Mesendoderm (in vitro differentiated cells): Measurements from ENCODE around the gene MRO.

ENCODE experiments used
- DNase-seq: peaks from one replicate; pipeline ENCODE4 v3.0.0; 2013
- H2AK5ac ChIP-seq: 2 replicates; pipeline ENCODE4 v1.6.1; 2013; ENCODE audit warnings: low read length, inconsistent platforms
- H2BK120ac ChIP-seq: 2 replicates; pipeline ENCODE4 v1.6.1; 2013; ENCODE audit warnings: low read depth, mild to moderate bottlenecking, low read length, moderate library complexity, mixed read lengths
- H2BK15ac ChIP-seq: replicated peaks from 2 replicates; pipeline ENCODE4 v1.6.1; 2013; ENCODE audit warnings: low read depth, mild to moderate bottlenecking, moderate library complexity
- H2BK5ac ChIP-seq: 2 replicates; pipeline ENCODE4 v1.6.1; 2013; ENCODE audit warnings: low read length, inconsistent platforms
- H3K18ac ChIP-seq: 2 replicates; pipeline ENCODE4 v1.6.1; 2013; ENCODE audit warnings: mild to moderate bottlenecking, low read length, mixed read lengths
- H3K23ac ChIP-seq: one replicate; pipeline ENCODE4 v1.6.1; 2013; ENCODE audit warnings: low read length
- H3K27ac ChIP-seq: 2 replicates; pipeline ENCODE4 v1.5.1; 2013; ENCODE audit warnings: low read depth, mild to moderate bottlenecking, inconsistent platforms, low read length, moderate library complexity
- H3K27me3 ChIP-seq: 2 replicates; pipeline ENCODE4 v1.6.1; 2013; ENCODE audit warnings: low read length, control low read depth, mild to moderate bottlenecking, inconsistent platforms; ENCODE audit not compliant: insufficient read depth, poor library complexity
- H3K36me3 ChIP-seq: 2 replicates; pipeline ENCODE4 v1.6.1; 2013; ENCODE audit warnings: low read length, inconsistent platforms; ENCODE audit not compliant: control insufficient read depth, insufficient read depth
- H3K4ac ChIP-seq: one replicate; pipeline ENCODE4 v1.6.1; 2013; ENCODE audit warnings: low read depth, mild to moderate bottlenecking, low read length, moderate library complexity
- H3K4me1 ChIP-seq: 2 replicates; pipeline ENCODE4 v1.6.1; 2013; ENCODE audit warnings: low read depth, low read length, inconsistent platforms; ENCODE audit not compliant: control insufficient read depth
- H3K4me2 ChIP-seq: 2 replicates; pipeline ENCODE4 v1.6.1; 2013; ENCODE audit warnings: low read length
- H3K4me3 ChIP-seq: 2 replicates; pipeline ENCODE4 v1.5.1; 2013; ENCODE audit warnings: mild to moderate bottlenecking, low read length
- H3K56ac ChIP-seq: one replicate; pipeline ENCODE4 v1.6.1; 2013; ENCODE audit warnings: low read length
- H3K79me1 ChIP-seq: 2 replicates; pipeline ENCODE4 v1.6.1; 2013; ENCODE audit warnings: low read length, inconsistent platforms
- H3K79me2 ChIP-seq: 2 replicates; pipeline ENCODE4 v1.6.1; 2013; ENCODE audit warnings: mild to moderate bottlenecking, low read length; ENCODE audit not compliant: control insufficient read depth, insufficient read depth
- H3K9ac ChIP-seq: 2 replicates; pipeline ENCODE4 v1.6.1; 2013; ENCODE audit warnings: low read length, inconsistent platforms
- H4K5ac ChIP-seq: one replicate; pipeline ENCODE4 v1.6.1; 2013; ENCODE audit warnings: low read length
- H4K8ac ChIP-seq: one replicate; pipeline ENCODE4 v1.6.1; 2013; ENCODE audit warnings: low read depth, mild to moderate bottlenecking, control low read depth, low read length, moderate library complexity
- WGBS: extraction: QIAGEN DNeasy Blood & Tissue Kit; methylation state at CpG from one replicate; pipeline ENCODE4 v1.1.7; 2013; ENCODE audit warnings: low lambda C conversion rate, missing lambda C conversion rate; ENCODE audit not compliant: insufficient coverage; ENCODE audit errors: extremely low coverage; 5-methylcytosine and 5-hydroxymethylcytosine counted together

Gene MRO

DNA sequence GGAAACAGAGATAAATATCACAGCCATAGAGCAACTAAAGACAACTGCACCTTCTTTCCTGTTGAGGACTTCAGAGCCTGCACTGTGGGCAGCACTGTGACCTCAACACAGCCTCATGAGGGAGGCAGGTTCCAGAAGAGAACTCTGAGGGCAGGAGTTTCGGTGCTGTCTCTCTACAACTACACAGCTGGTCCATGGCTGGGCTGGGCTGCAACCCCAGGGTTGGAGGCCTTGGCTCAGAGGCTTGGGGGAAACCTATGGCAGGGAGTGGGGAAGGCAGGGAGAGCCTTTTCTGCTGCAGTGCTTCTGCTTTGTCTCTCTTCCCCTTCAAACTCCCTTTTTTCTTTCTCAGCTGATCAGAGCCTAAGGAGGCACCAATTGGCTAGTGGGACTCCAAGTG is 66.5 kb downstream of the MRO start:
- WGBS, result no CpG with 5 or more reads among the region's 1 CpG
- no peak overlapping the region for H4K8ac ChIP-seq
- no peak overlapping the region for H2AK5ac ChIP-seq
- H3K79me1 ChIP-seq, result no peaks in the 10 kb centered on the region
- H3K18ac ChIP-seq, result no peak overlapping the region
- no peak overlapping the region for H3K23ac ChIP-seq
- H3K4me3 ChIP-seq, result no peak overlapping the region
- no peak overlapping the region for H3K27ac ChIP-seq
- no peaks in the 10 kb centered on the region for H3K36me3 ChIP-seq
- no peak overlapping the region for H2BK15ac ChIP-seq
- H3K56ac ChIP-seq, result no peak overlapping the region
- H4K5ac ChIP-seq, result no peak overlapping the region
- H3K9ac ChIP-seq, result no peak overlapping the region
- peaks cover 13% of the 10 kb centered on the region for H3K4me1 ChIP-seq
- no peak overlapping the region for H2BK5ac ChIP-seq
- H3K27me3 ChIP-seq, result no peaks in the 10 kb centered on the region
- H3K79me2 ChIP-seq, result no peaks in the 10 kb centered on the region
- no peak overlapping the region for H3K4me2 ChIP-seq
- H3K4ac ChIP-seq, result no peak overlapping the region
- DNase-seq, result no peak
- no peak overlapping the region for H2BK120ac ChIP-seq

DNA sequence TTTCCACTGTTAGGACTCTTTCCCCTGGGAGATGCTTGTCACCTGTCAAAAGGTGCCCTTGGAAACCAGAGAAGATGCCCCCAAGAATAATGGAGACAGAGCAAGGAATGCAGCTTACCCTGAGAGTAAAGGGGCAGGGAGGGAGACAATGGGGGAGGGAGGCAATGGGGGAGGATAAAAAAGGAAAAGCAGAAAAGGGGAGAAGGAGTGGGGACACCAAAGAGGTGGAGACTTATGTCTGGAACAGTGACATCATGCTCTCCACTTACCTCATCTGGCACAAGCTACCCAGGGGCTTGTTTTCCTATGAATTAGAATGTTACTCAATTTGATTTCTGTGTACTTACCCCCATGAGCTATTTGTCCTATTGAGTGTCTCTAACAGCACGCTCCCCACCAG is 67.9 kb downstream of the MRO start:
- WGBS, result no CpG with 5 or more reads among the region's 1 CpG

DNA sequence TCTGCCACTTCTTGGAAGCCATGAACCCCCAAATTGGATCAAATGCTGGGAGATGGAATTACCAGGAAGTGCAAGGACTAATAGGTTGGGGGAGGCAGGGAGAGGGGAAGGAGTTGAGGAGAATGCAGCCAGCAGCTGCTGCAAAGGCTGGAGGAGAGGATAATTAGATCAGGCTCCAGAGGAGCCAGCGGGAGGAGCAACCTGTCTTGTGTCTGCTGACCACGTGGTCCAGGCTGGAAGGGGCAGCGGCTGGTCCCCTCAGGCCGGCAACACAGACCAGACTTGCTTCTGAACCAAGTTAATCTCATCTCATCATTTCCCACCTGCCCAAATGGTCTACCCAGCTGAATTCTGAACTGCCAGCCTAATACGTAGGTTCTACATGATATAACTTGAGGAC is 68.3 kb downstream of the MRO start:
- Histone ChIP-seq H4K8ac (no peak overlapping the region), H3K36me3 (no peaks in the 10 kb centered on the region)

More for the DNA sequence above, 67.9 kb downstream of the MRO start:
- Histone ChIP-seq H3K79me1 (no peaks in the 10 kb centered on the region), H2BK120ac (no peak overlapping the region), H2AK5ac (no peak overlapping the region), H3K56ac (no peak overlapping the region), H3K27ac (no peak overlapping the region), H3K4me3 (no peak overlapping the region), H3K4ac (no peak overlapping the region), H3K4me1 (peaks cover 14% of the 10 kb centered on the region), H2BK5ac (no peak overlapping the region), H3K36me3 (no peaks in the 10 kb centered on the region), H2BK15ac (no peak overlapping the region), H4K8ac (no peak overlapping the region), H3K27me3 (no peaks in the 10 kb centered on the region), H4K5ac (no peak overlapping the region), H3K79me2 (no peaks in the 10 kb centered on the region), H3K23ac (no peak overlapping the region), H3K9ac (no peak overlapping the region), H3K4me2 (no peak overlapping the region), H3K18ac (no peak overlapping the region)
- DNase-seq, result no peak

DNA sequence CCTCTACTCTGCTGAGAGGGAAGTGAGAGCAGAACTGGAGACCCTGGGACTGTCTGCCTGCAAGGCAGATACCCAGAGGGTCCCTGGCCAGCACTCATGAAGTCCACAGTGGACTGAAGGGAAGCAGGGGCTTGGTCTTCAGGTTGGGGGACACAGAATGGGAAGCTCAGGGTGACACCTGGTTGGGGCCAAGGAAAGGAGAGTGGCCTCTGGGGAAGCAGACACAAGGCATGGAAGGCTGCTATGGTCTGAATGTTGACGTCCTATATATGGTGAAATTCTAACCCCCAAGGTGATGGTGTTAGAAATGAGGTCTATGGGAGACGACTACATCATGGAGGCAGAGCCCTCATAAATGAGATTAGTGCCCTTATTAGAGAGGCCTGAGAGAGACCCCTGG is 69.3 kb downstream of the MRO start:
- Histone ChIP-seq H3K27ac (no peak overlapping the region), H3K56ac (peak overlapping the region; percentile 38), H4K8ac (no peak overlapping the region), H3K9ac (no peak overlapping the region), H3K4me2 (no peak overlapping the region), H3K4me1 (peaks cover 14% of the 10 kb centered on the region), H4K5ac (no peak overlapping the region), H3K18ac (no peak overlapping the region), H2BK15ac (no peak overlapping the region), H3K36me3 (no peaks in the 10 kb centered on the region), H3K4ac (no peak overlapping the region), H2BK5ac (no peak overlapping the region), H3K27me3 (no peaks in the 10 kb centered on the region), H3K4me3 (no peak overlapping the region), H3K23ac (no peak overlapping the region), H2AK5ac (no peak overlapping the region), H3K79me1 (no peaks in the 10 kb centered on the region), H3K79me2 (no peaks in the 10 kb centered on the region), H2BK120ac (no peak overlapping the region)
- no CpG with 5 or more reads among the region's 2 CpGs for WGBS
- DNase-seq, result no peak

More for the DNA sequence above, 68.3 kb downstream of the MRO start:
- Histone ChIP-seq H3K27me3 (no peaks in the 10 kb centered on the region), H3K4ac (no peak overlapping the region), H3K27ac (no peak overlapping the region), H2BK15ac (no peak overlapping the region), H2AK5ac (no peak overlapping the region), H3K4me1 (peaks cover 14% of the 10 kb centered on the region), H3K79me2 (no peaks in the 10 kb centered on the region), H3K4me3 (no peak overlapping the region), H3K9ac (no peak overlapping the region), H2BK5ac (no peak overlapping the region), H3K56ac (no peak overlapping the region), H3K79me1 (no peaks in the 10 kb centered on the region), H3K23ac (no peak overlapping the region), H4K5ac (no peak overlapping the region), H2BK120ac (no peak overlapping the region), H3K4me2 (no peak overlapping the region), H3K18ac (no peak overlapping the region)
- no CpG with 5 or more reads among the region's 5 CpGs for WGBS
- peak; percentile 18 for DNase-seq

DNA sequence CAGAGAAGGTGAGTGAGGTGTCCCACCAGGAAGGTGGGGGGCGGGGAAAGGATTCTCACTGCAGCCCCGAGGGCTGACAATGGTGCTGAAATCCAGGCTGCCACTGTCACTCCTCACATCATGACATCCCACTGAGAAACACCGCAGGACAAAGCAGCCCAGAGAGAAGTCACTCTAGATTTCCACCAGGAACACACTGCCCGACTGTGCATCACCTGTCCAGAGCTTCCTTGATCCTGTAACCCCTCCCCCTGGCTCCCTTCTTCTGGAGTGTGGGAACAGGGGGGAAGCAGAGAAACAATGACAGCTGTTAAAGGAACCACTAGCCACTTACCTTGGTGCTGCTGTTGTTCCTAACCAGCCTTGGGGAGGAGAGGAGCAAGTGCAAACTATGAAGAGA is 69.9 kb downstream of the MRO start:
- Histone ChIP-seq H3K27me3 (no peaks in the 10 kb centered on the region), H2BK5ac (no peak overlapping the region), H3K56ac (no peak overlapping the region), H3K23ac (no peak overlapping the region), H3K36me3 (no peaks in the 10 kb centered on the region), H4K8ac (no peak overlapping the region), H3K9ac (no peak overlapping the region), H3K79me1 (no peaks in the 10 kb centered on the region), H2BK120ac (no peak overlapping the region), H2AK5ac (no peak overlapping the region), H3K4me1 (peaks cover 14% of the 10 kb centered on the region), H3K27ac (no peak overlapping the region), H3K4me2 (no peak overlapping the region), H2BK15ac (no peak overlapping the region), H3K79me2 (no peaks in the 10 kb centered on the region), H3K18ac (no peak overlapping the region), H3K4me3 (no peak overlapping the region), H3K4ac (no peak overlapping the region), H4K5ac (no peak overlapping the region)
- peak; percentile 29 for DNase-seq
- no CpG with 5 or more reads among the region's 4 CpGs for WGBS

DNA sequence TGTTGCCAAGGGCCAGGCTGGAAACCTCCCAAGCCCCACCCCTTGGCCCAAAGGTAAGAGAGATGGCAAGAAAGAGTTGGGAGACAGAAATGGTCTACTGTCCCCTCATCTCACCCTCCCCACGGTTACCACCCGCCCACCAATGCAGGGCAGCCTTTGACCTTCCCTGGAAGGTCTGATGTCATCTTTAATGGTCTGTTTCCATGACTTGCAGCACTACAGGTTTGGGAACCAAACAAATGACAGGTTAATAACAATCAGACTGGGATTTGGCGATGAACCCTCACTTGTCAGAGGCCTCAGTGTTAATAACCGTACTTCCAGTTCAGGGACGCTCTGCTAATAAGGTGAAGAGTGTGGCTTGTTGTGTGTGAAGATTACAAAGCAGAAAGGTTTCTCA is 70.4 kb downstream of the MRO start:
- Histone ChIP-seq H3K79me1 (no peaks in the 10 kb centered on the region), H3K9ac (no peak overlapping the region), H3K18ac (no peak overlapping the region), H3K79me2 (no peaks in the 10 kb centered on the region), H3K27me3 (no peaks in the 10 kb centered on the region), H4K5ac (no peak overlapping the region), H2BK15ac (no peak overlapping the region), H3K56ac (no peak overlapping the region), H2AK5ac (no peak overlapping the region), H2BK5ac (no peak overlapping the region), H3K36me3 (no peaks in the 10 kb centered on the region), H3K4me3 (no peak overlapping the region), H3K27ac (peak overlapping the region; percentile 81), H4K8ac (no peak overlapping the region), H2BK120ac (no peak overlapping the region), H3K4me2 (no peak overlapping the region), H3K4me1 (peaks cover 14% of the 10 kb centered on the region), H3K4ac (no peak overlapping the region), H3K23ac (no peak overlapping the region)
- DNase-seq, result peak; percentile 50
- no CpG with 5 or more reads among the region's 5 CpGs for WGBS
